HepG2 (cell line): Measurements from ENCODE around the gene LMTK2. TPM values are rescaled to one million over a fixed set of nuclear protein-coding genes. Genes with fewer than 3 reads are reported as not detected.

Source experiments
- GTF3A ChIP-seq: sonication (generic); formaldehyde crosslinking; conservative IDR thresholded peaks from 2 replicates; pipeline ENCODE4 v1.4.0; 2020; ENCODE audit warnings: mild to moderate bottlenecking, missing genetic modification reagents
- HOXD1 ChIP-seq: sonication (generic); formaldehyde crosslinking; IDR thresholded peaks from 2 replicates; pipeline ENCODE4 v1.5.0; 2020; ENCODE audit warnings: missing genetic modification reagents
- KDM1A ChIP-seq: IDR thresholded peaks from 2 replicates; pipeline ENCODE4 v1.6.1; 2016; ENCODE audit warnings: missing compliant biosample characterization
- KLF15 ChIP-seq: sonication (generic); formaldehyde crosslinking; IDR thresholded peaks from 2 replicates; pipeline ENCODE4 v1.8.1; 2023; ENCODE audit warnings: borderline replicate concordance, mild to moderate bottlenecking, inconsistent platforms, missing genetic modification reagents, mixed read lengths
- NONO ChIP-seq, 2 experiments: fragments of 450-650 bp in 1 of 2; sonication (generic) in 1 of 2; formaldehyde crosslinking in 1 of 2; IDR thresholded peaks in 1 of 2; conservative IDR thresholded peaks in 1 of 2; 2 replicates each; pipeline versions ENCODE4 v1.6.1 to v1.8.0; 2017 to 2022; ENCODE audit warnings: mild to moderate bottlenecking in 1 of 2, missing genetic modification reagents in 1 of 2, moderate library complexity in 1 of 2
- PHF21A ChIP-seq: sonication (generic); formaldehyde crosslinking; IDR thresholded peaks from 2 replicates; pipeline ENCODE4 v1.5.0; 2020; ENCODE audit warnings: mild to moderate bottlenecking, missing genetic modification reagents
- RBM22 ChIP-seq: fragments of 200-400 bp; formaldehyde crosslinking; optimal IDR thresholded peaks from 2 replicates; pipeline ENCODE3; 2017; ENCODE audit warnings: mild to moderate bottlenecking, low read length, moderate library complexity
- RFX3 ChIP-seq: IDR thresholded peaks from 2 replicates; pipeline ENCODE4 v1.6.1; 2016; ENCODE audit warnings: missing biosample characterization, missing genetic modification reagents
- SIX4 ChIP-seq: sonication (generic); formaldehyde crosslinking; IDR thresholded peaks from 2 replicates; pipeline ENCODE4 v1.4.0; 2020; ENCODE audit warnings: missing genetic modification reagents
- SOX5 ChIP-seq: IDR thresholded peaks from 2 replicates; pipeline ENCODE4 v1.6.1; 2016; ENCODE audit warnings: borderline replicate concordance
- TGIF2 ChIP-seq: IDR thresholded peaks from 2 replicates; pipeline ENCODE4 v1.6.1; 2016; ENCODE audit warnings: control low read depth, missing compliant biosample characterization
- ZBTB1 ChIP-seq: sonication (generic); formaldehyde crosslinking; IDR thresholded peaks from 2 replicates; pipeline ENCODE4 v1.4.0; 2020; ENCODE audit warnings: missing genetic modification reagents, borderline replicate concordance
- ZNF441 ChIP-seq: sonication (generic); formaldehyde crosslinking; IDR thresholded peaks from 2 replicates; pipeline ENCODE4 v1.7.0; 2021; ENCODE audit warnings: missing genetic modification reagents, borderline replicate concordance
- ZNF672 ChIP-seq: sonication (generic); formaldehyde crosslinking; IDR thresholded peaks from 2 replicates; pipeline ENCODE4 v1.8.1; 2022; ENCODE audit warnings: missing genetic modification reagents
- ZNF724P ChIP-seq: sonication (generic); formaldehyde crosslinking; IDR thresholded peaks from 2 replicates; pipeline ENCODE4 v1.8.0; 2022; ENCODE audit warnings: missing genetic modification reagents, borderline replicate concordance
- ZNF75D ChIP-seq: sonication (generic); formaldehyde crosslinking; IDR thresholded peaks from 2 replicates; pipeline ENCODE4 v1.8.1; 2023; ENCODE audit warnings: missing genetic modification reagents, mild to moderate bottlenecking, borderline replicate concordance
- polyA plus RNA-seq, 8 experiments: library from polyadenylated mRNA; depleted of rRNA in 3 of 8; stranded (reverse) in 7 of 8; unstranded in 1 of 8; fragments of >200 nt; fragmentation: Illumina TruSeq in 4 of 8; extraction: Trizol in 4 of 8; gene quantifications; 2 replicates each; pipeline versions ENCODE4 v1.2.1 to v1.2.3, GENCODE V29; 2011 to 2016; ENCODE audit warnings: low read depth in 4 of 8, missing spikeins in 1 of 8, mixed read lengths in 1 of 8; ENCODE audit not compliant: insufficient read depth in 1 of 8
- total RNA-seq, 5 experiments: library from RNA; depleted of rRNA; stranded (reverse); fragments of >200 nt; fragmentation: Illumina TruSeq; extraction: Trizol; gene quantifications; 2 replicates each; pipeline ENCODE4 v1.2.3, GENCODE V29; 2016; ENCODE audit warnings: low read depth in 1 of 5
- TF ChIP-seq, protein P1 (sequence below): sonication (generic); formaldehyde crosslinking; IDR thresholded peaks from 2 replicates; pipeline ENCODE4 v1.4.0; 2020; ENCODE audit warnings: mild to moderate bottlenecking, missing genetic modification reagents
- TF ChIP-seq, protein P2 (sequence below): sonication (generic); formaldehyde crosslinking; IDR thresholded peaks from 2 replicates; pipeline ENCODE4 v1.4.0; 2020; ENCODE audit warnings: low read depth, missing genetic modification reagents
- TF ChIP-seq, protein P3 (sequence below): IDR thresholded peaks from 2 replicates; pipeline ENCODE4 v1.6.1; 2016
- TF ChIP-seq, protein P4 (sequence below): sonication (generic); formaldehyde crosslinking; IDR thresholded peaks from 2 replicates; pipeline ENCODE4 v1.5.0; 2020; ENCODE audit warnings: missing genetic modification reagents, mild to moderate bottlenecking, borderline replicate concordance
- TF ChIP-seq, protein P5 (sequence below): sonication (generic); formaldehyde crosslinking; IDR thresholded peaks from 2 replicates; pipeline ENCODE4 v1.8.1; 2023; ENCODE audit warnings: mild to moderate bottlenecking, missing genetic modification reagents, borderline replicate concordance

Gene LMTK2
- total and polyA plus RNA-seq, 2 of the 13 experiments (the other 11 are each of a cell fraction or from before 2014, with no cell fraction given), result 9.5 to 11.7 TPM

- TF ChIP-seq, protein P1, sequence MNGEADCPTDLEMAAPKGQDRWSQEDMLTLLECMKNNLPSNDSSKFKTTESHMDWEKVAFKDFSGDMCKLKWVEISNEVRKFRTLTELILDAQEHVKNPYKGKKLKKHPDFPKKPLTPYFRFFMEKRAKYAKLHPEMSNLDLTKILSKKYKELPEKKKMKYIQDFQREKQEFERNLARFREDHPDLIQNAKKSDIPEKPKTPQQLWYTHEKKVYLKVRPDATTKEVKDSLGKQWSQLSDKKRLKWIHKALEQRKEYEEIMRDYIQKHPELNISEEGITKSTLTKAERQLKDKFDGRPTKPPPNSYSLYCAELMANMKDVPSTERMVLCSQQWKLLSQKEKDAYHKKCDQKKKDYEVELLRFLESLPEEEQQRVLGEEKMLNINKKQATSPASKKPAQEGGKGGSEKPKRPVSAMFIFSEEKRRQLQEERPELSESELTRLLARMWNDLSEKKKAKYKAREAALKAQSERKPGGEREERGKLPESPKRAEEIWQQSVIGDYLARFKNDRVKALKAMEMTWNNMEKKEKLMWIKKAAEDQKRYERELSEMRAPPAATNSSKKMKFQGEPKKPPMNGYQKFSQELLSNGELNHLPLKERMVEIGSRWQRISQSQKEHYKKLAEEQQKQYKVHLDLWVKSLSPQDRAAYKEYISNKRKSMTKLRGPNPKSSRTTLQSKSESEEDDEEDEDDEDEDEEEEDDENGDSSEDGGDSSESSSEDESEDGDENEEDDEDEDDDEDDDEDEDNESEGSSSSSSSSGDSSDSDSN (CRISPR knock-in tag), result peak; percentile 71
- TF ChIP-seq RBM22 (no peak), PHF21A (CRISPR knock-in tag) (peak; percentile 78; the same call in 1 of the 2 replicates), ZNF75D (CRISPR knock-in tag) (no peak), NONO (IDR thresholded peaks at IDR 0.05) (no peak), NONO (CRISPR knock-in tag; conservative IDR thresholded peaks at IDR 0.05) (peak; percentile 54; the same call in 1 of the 2 replicates), ZNF672 (CRISPR knock-in tag) (peak; percentile 18; the same call in 1 of the 2 replicates), RFX3 (no peak), SIX4 (CRISPR knock-in tag) (no peak), HOXD1 (CRISPR knock-in tag) (peak; percentile 59; the same call in 1 of the 2 replicates), KDM1A (CRISPR knock-in tag) (no peak), KLF15 (CRISPR knock-in tag) (no peak), ZNF724P (no peak; the same call in 1 of the 2 replicates), TGIF2 (CRISPR knock-in tag) (peak; percentile 72; the same call in 1 of the 2 replicates), SOX5 (CRISPR knock-in tag) (peak; percentile 42; the same call in 1 of the 2 replicates), ZBTB1 (no peak), GTF3A (CRISPR knock-in tag) (no peak; the same call in 1 of the 2 replicates), ZNF441 (CRISPR knock-in tag) (peak; percentile 61; the same call in 1 of the 2 replicates)
- TF ChIP-seq, protein P2, sequence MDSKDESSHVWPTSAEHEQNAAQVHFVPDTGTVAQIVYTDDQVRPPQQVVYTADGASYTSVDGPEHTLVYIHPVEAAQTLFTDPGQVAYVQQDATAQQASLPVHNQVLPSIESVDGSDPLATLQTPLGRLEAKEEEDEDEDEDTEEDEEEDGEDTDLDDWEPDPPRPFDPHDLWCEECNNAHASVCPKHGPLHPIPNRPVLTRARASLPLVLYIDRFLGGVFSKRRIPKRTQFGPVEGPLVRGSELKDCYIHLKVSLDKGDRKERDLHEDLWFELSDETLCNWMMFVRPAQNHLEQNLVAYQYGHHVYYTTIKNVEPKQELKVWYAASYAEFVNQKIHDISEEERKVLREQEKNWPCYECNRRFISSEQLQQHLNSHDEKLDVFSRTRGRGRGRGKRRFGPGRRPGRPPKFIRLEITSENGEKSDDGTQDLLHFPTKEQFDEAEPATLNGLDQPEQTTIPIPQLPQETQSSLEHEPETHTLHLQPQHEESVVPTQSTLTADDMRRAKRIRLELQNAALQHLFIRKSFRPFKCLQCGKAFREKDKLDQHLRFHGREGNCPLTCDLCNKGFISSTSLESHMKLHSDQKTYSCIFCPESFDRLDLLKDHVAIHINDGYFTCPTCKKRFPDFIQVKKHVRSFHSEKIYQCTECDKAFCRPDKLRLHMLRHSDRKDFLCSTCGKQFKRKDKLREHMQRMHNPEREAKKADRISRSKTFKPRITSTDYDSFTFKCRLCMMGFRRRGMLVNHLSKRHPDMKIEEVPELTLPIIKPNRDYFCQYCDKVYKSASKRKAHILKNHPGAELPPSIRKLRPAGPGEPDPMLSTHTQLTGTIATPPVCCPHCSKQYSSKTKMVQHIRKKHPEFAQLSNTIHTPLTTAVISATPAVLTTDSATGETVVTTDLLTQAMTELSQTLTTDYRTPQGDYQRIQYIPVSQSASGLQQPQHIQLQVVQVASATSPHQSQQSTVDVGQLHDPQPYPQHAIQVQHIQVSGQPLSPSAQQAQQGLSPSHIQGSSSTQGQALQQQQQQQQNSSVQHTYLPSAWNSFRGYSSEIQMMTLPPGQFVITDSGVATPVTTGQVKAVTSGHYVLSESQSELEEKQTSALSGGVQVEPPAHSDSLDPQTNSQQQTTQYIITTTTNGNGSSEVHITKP (CRISPR knock-in tag), result no peak
- TF ChIP-seq, protein P3, sequence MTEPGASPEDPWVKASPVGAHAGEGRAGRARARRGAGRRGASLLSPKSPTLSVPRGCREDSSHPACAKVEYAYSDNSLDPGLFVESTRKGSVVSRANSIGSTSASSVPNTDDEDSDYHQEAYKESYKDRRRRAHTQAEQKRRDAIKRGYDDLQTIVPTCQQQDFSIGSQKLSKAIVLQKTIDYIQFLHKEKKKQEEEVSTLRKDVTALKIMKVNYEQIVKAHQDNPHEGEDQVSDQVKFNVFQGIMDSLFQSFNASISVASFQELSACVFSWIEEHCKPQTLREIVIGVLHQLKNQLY, result peak; percentile 21; the same call in 1 of the 2 replicates
- TF ChIP-seq, protein P4, sequence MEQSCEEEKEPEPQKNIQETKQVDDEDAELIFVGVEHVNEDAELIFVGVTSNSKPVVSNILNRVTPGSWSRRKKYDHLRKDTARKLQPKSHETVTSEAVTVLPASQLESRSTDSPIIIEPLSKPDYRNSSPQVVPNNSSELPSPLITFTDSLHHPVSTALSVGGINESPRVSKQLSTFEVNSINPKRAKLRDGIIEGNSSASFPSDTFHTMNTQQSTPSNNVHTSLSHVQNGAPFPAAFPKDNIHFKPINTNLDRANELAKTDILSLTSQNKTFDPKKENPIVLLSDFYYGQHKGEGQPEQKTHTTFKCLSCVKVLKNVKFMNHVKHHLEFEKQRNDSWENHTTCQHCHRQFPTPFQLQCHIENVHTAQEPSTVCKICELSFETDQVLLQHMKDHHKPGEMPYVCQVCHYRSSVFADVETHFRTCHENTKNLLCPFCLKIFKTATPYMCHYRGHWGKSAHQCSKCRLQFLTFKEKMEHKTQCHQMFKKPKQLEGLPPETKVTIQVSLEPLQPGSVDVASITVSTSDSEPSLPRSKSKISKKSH (CRISPR knock-in tag), result peak; percentile 70; the same call in 1 of the 2 replicates
- TF ChIP-seq, protein P5, sequence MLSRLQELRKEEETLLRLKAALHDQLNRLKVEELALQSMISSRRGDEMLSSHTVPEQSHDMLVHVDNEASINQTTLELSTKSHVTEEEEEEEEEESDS (CRISPR knock-in tag), result no peak
Measured at GRCh38 chr7:98251601-98252424, 145.2 kb downstream of the LMTK2 start, which contains the start of gene TECPR1 (continued).
